ENCODE data around the gene RASL10A. TPM values are rescaled to one million over a fixed set of nuclear protein-coding genes. Genes with fewer than 3 reads are reported as not detected.
A peak's percentile ranks its signal among the peaks of the same experiment; 100 is the strongest.

Gene RASL10A
- total RNA-seq, 1 donor from 2014 or later: not detected

GRCh38 chr22:29305836-29306174, 9.7 kb downstream of the RASL10A start:
- Mint-ChIP-seq H3K36me3 (ENCODE audit: unreplicated experiment) (peaks cover 7% of the 10 kb centered on the region), H3K4me3 (ENCODE audit: unreplicated experiment) (peak overlapping the region; percentile 81), H3K4me1 (ENCODE audit: unreplicated experiment) (peaks cover 53% of the 10 kb centered on the region), H3K27me3 (ENCODE audit: unreplicated experiment) (no peaks in the 10 kb centered on the region), H3K9me3 (ENCODE audit: unreplicated experiment) (no peaks in the 10 kb centered on the region), H3K27ac (ENCODE audit: unreplicated experiment) (peak overlapping the region; percentile 82)
- TF ChIP-seq CTCF (IDR thresholded peaks at IDR 0.05): no peak
- no peak for DNase-seq (ENCODE audit: extremely low spot score, unreplicated experiment)

GRCh38 chr22:29302681-29303465, 12.6 kb downstream of the RASL10A start:
- DNase-seq (ENCODE audit: extremely low spot score, unreplicated experiment): no peak
- H3K9me3 Mint-ChIP-seq (ENCODE audit: unreplicated experiment): no peaks in the 10 kb centered on the region
- no peaks in the 10 kb centered on the region for H3K27me3 Mint-ChIP-seq (ENCODE audit: unreplicated experiment)
- no peak overlapping the region for H3K4me3 Mint-ChIP-seq (ENCODE audit: unreplicated experiment)
- H3K27ac Mint-ChIP-seq (ENCODE audit: unreplicated experiment): no peak overlapping the region
- H3K36me3 Mint-ChIP-seq (ENCODE audit: unreplicated experiment): peaks cover 30% of the 10 kb centered on the region
- TF ChIP-seq CTCF (IDR thresholded peaks at IDR 0.05): no peak
- peaks cover 32% of the 10 kb centered on the region for H3K4me1 Mint-ChIP-seq (ENCODE audit: unreplicated experiment)

GRCh38 chr22:29302402-29302680, 13.2 kb downstream of the RASL10A start:
- TF ChIP-seq CTCF (IDR thresholded peaks at IDR 0.05): no peak
- Mint-ChIP-seq H3K9me3 (ENCODE audit: unreplicated experiment) (no peaks in the 10 kb centered on the region), H3K27ac (ENCODE audit: unreplicated experiment) (no peak overlapping the region), H3K27me3 (ENCODE audit: unreplicated experiment) (no peaks in the 10 kb centered on the region), H3K4me3 (ENCODE audit: unreplicated experiment) (no peak overlapping the region), H3K36me3 (ENCODE audit: unreplicated experiment) (peaks cover 35% of the 10 kb centered on the region), H3K4me1 (ENCODE audit: unreplicated experiment) (peaks cover 27% of the 10 kb centered on the region)
- DNase-seq (ENCODE audit: extremely low spot score, unreplicated experiment): no peak

- H3K4me1 Mint-ChIP-seq (ENCODE audit: unreplicated experiment): peaks cover 27% of the 10 kb centered on the region
- DNase-seq (ENCODE audit: extremely low spot score, unreplicated experiment): no peak
- peaks cover 40% of the 10 kb centered on the region for H3K36me3 Mint-ChIP-seq (ENCODE audit: unreplicated experiment)
- H3K4me3 Mint-ChIP-seq (ENCODE audit: unreplicated experiment): no peak overlapping the region
- no peaks in the 10 kb centered on the region for H3K9me3 Mint-ChIP-seq (ENCODE audit: unreplicated experiment)
- H3K27ac Mint-ChIP-seq (ENCODE audit: unreplicated experiment): no peak overlapping the region
- TF ChIP-seq CTCF (IDR thresholded peaks at IDR 0.05): no peak
- no peaks in the 10 kb centered on the region for H3K27me3 Mint-ChIP-seq (ENCODE audit: unreplicated experiment)
Observed at GRCh38 chr22:29301716-29302401, 13.6 kb downstream of the RASL10A start.

- no peak overlapping the region for H3K27ac Mint-ChIP-seq (ENCODE audit: unreplicated experiment)
- no peaks in the 10 kb centered on the region for H3K9me3 Mint-ChIP-seq (ENCODE audit: unreplicated experiment)
- H3K36me3 Mint-ChIP-seq (ENCODE audit: unreplicated experiment): peaks cover 46% of the 10 kb centered on the region
- no peak overlapping the region for H3K4me3 Mint-ChIP-seq (ENCODE audit: unreplicated experiment)
- no peak for DNase-seq (ENCODE audit: extremely low spot score, unreplicated experiment)
- peaks cover 27% of the 10 kb centered on the region for H3K4me1 Mint-ChIP-seq (ENCODE audit: unreplicated experiment)
- no peaks in the 10 kb centered on the region for H3K27me3 Mint-ChIP-seq (ENCODE audit: unreplicated experiment)
- no peak for TF ChIP-seq CTCF (IDR thresholded peaks at IDR 0.05)
Observed at GRCh38 chr22:29300807-29301601, 14.5 kb downstream of the RASL10A start.

Measured in osteocyte (in vitro differentiated cells).